Skeletal muscle satellite cell (primary cell): ENCODE data around the gene SLC30A2. TPM values are rescaled to one million over a fixed set of nuclear protein-coding genes. Genes with fewer than 3 reads are reported as not detected.
"Not testable (repeated sequence)": the region's sequence is repeated elsewhere in the genome, so short reads cannot be mapped to it uniquely, and the experiment has no call there.

Experiments
- H3K27me3 ChIP-seq: 2 replicates; pipeline ENCODE4 v1.7.0; 2013; ENCODE audit warnings: low read length; ENCODE audit not compliant: control insufficient read depth, insufficient read depth
- H3K36me3 ChIP-seq: 2 replicates; pipeline ENCODE4 v1.7.0; 2013; ENCODE audit warnings: mild to moderate bottlenecking, control low read depth, low read length; ENCODE audit not compliant: insufficient read depth
- H3K4me1 ChIP-seq: 2 replicates; pipeline ENCODE4 v1.7.0; 2013; ENCODE audit warnings: low read length; ENCODE audit not compliant: control insufficient read depth, insufficient read depth
- H3K4me2 ChIP-seq: 2 replicates; pipeline ENCODE4 v1.7.0; 2013; ENCODE audit warnings: mild to moderate bottlenecking, low read length
- H3K4me3 ChIP-seq: 2 replicates; pipeline ENCODE4 v1.7.0; 2013; ENCODE audit warnings: low read length
- H3K9ac ChIP-seq: 2 replicates; pipeline ENCODE4 v1.7.0; 2013; ENCODE audit warnings: mild to moderate bottlenecking, low read depth, low read length, moderate library complexity
- H3K9me3 ChIP-seq: replicated peaks from 2 replicates; pipeline ENCODE4 v1.7.0; 2013; ENCODE audit warnings: mild to moderate bottlenecking, control low read depth, low read length
- total RNA-seq: library from RNA; depleted of rRNA; stranded (reverse); fragments of >200 nt; gene quantifications from 2 replicates; pipeline ENCODE4 v1.2.3, GENCODE V29; 2012; rRNA removed

SLC30A2 gene
- not detected in 2 replicates for total RNA-seq

GRCh38 chr1:26045722-26046245 is at the start of gene SLC30A2:
Gene SLC30A2 (minus strand): TSS chr1:26046118. CDS start chr1:26045896, 222 bp downstream.
- no peaks in the 10 kb centered on the region for H3K9me3 ChIP-seq
- no peak within 1 kb of the TSS for H3K4me3 ChIP-seq
- H3K9ac ChIP-seq: no peak within 1 kb of the TSS
- no peak within 1 kb of the TSS for H3K4me2 ChIP-seq
- H3K36me3 ChIP-seq: no peaks in the 10 kb centered on the region
- H3K4me1 ChIP-seq: no peaks in the 10 kb centered on the region
- H3K27me3 ChIP-seq: peaks cover 92% of the 10 kb centered on the region

- Histone ChIP-seq H3K4me2 (no peak overlapping the region), H3K9ac (no peak overlapping the region), H3K9me3 (no peaks in the 10 kb centered on the region), H3K36me3 (no peaks in the 10 kb centered on the region), H3K4me3 (no peak overlapping the region), H3K4me1 (peaks cover 4% of the 10 kb centered on the region), H3K27me3 (peaks cover 48% of the 10 kb centered on the region)
These were observed 48.9 kb upstream of the SLC30A2 start for GRCh38 chr1:26094677-26095383.

GRCh38 chr1:26094076-26094669 is 48.3 kb upstream of the SLC30A2 start:
- peaks cover 48% of the 10 kb centered on the region for H3K27me3 ChIP-seq
- peaks cover 4% of the 10 kb centered on the region for H3K4me1 ChIP-seq
- no peak overlapping the region for H3K4me2 ChIP-seq
- no peak overlapping the region for H3K4me3 ChIP-seq
- no peaks in the 10 kb centered on the region for H3K36me3 ChIP-seq
- H3K9ac ChIP-seq: no peak overlapping the region
- no peaks in the 10 kb centered on the region for H3K9me3 ChIP-seq

GRCh38 chr1:26093569-26093968 is 47.7 kb upstream of the SLC30A2 start:
- not testable (repeated sequence) for H3K36me3 ChIP-seq, H3K4me1 ChIP-seq, H3K9me3 ChIP-seq, H3K9ac ChIP-seq, H3K4me3 ChIP-seq, H3K4me2 ChIP-seq
- H3K27me3 ChIP-seq: peaks cover 48% of the 10 kb centered on the region

GRCh38 chr1:26092422-26092821 is 46.5 kb upstream of the SLC30A2 start:
- peaks cover 46% of the 10 kb centered on the region for H3K27me3 ChIP-seq
- no peak overlapping the region for H3K9ac ChIP-seq
- no peak overlapping the region for H3K4me3 ChIP-seq

GRCh38 chr1:26090893-26091292 is 45.0 kb upstream of the SLC30A2 start:
- H3K9ac ChIP-seq: no peak overlapping the region
- peaks cover 4% of the 10 kb centered on the region for H3K4me1 ChIP-seq
- H3K4me2 ChIP-seq: no peak overlapping the region
- H3K36me3 ChIP-seq: no peaks in the 10 kb centered on the region
- no peak overlapping the region for H3K4me3 ChIP-seq
- peaks cover 46% of the 10 kb centered on the region for H3K27me3 ChIP-seq
- H3K9me3 ChIP-seq: no peaks in the 10 kb centered on the region

More at GRCh38 chr1:26092422-26092821, 46.5 kb upstream of the SLC30A2 start:
- Histone ChIP-seq H3K36me3 (no peaks in the 10 kb centered on the region), H3K4me1 (peaks cover 4% of the 10 kb centered on the region), H3K9me3 (no peaks in the 10 kb centered on the region), H3K4me2 (no peak overlapping the region)

GRCh38 chr1:26089125-26089524 is 43.2 kb upstream of the SLC30A2 start:
- H3K9me3 ChIP-seq: no peaks in the 10 kb centered on the region
- H3K27me3 ChIP-seq: peaks cover 58% of the 10 kb centered on the region
- H3K4me1 ChIP-seq: no peaks in the 10 kb centered on the region
- no peak overlapping the region for H3K9ac ChIP-seq
- no peak overlapping the region for H3K4me2 ChIP-seq
- no peak overlapping the region for H3K4me3 ChIP-seq
- no peaks in the 10 kb centered on the region for H3K36me3 ChIP-seq

- H3K27me3 ChIP-seq: peaks cover 44% of the 10 kb centered on the region
- no peak overlapping the region for H3K4me3 ChIP-seq
- H3K36me3 ChIP-seq: no peaks in the 10 kb centered on the region
- no peaks in the 10 kb centered on the region for H3K9me3 ChIP-seq
- no peak overlapping the region for H3K9ac ChIP-seq
- no peaks in the 10 kb centered on the region for H3K4me1 ChIP-seq
- H3K4me2 ChIP-seq: no peak overlapping the region
These were observed 38.9 kb upstream of the SLC30A2 start for GRCh38 chr1:26084844-26085243.

- Histone ChIP-seq H3K27me3 (peaks cover 44% of the 10 kb centered on the region), H3K9me3 (no peaks in the 10 kb centered on the region), H3K4me1 (no peaks in the 10 kb centered on the region), H3K9ac (no peak overlapping the region), H3K36me3 (no peaks in the 10 kb centered on the region), H3K4me3 (no peak overlapping the region), H3K4me2 (no peak overlapping the region)
These were observed 38.2 kb upstream of the SLC30A2 start for GRCh38 chr1:26084091-26084561.

- peaks cover 47% of the 10 kb centered on the region for H3K27me3 ChIP-seq
- no peaks in the 10 kb centered on the region for H3K9me3 ChIP-seq
- no peak overlapping the region for H3K9ac ChIP-seq
- H3K4me2 ChIP-seq: no peak overlapping the region
- H3K4me1 ChIP-seq: no peaks in the 10 kb centered on the region
- H3K4me3 ChIP-seq: no peak overlapping the region
- no peaks in the 10 kb centered on the region for H3K36me3 ChIP-seq
These were observed 37.3 kb upstream of the SLC30A2 start for GRCh38 chr1:26083208-26083607.

- no peak overlapping the region for H3K4me3 ChIP-seq
- no peak overlapping the region for H3K4me2 ChIP-seq
- no peaks in the 10 kb centered on the region for H3K4me1 ChIP-seq
- H3K9me3 ChIP-seq: no peaks in the 10 kb centered on the region
- H3K27me3 ChIP-seq: peaks cover 54% of the 10 kb centered on the region
- H3K36me3 ChIP-seq: no peaks in the 10 kb centered on the region
- no peak overlapping the region for H3K9ac ChIP-seq
These were observed 36.1 kb upstream of the SLC30A2 start for GRCh38 chr1:26082020-26082350.
